IMR-90 (cell line): ENCODE results near the gene PDE11A. TPM values are rescaled to one million over a fixed set of nuclear protein-coding genes. Genes with fewer than 3 reads are reported as not detected.

Experiments used
- ATAC-seq: fragments of 200-7000 bp; cut with Tn5 transposase; 2 replicates; pipeline ENCODE4 v1.9.1; 2020; ENCODE audit warnings: low read depth, mild to moderate bottlenecking, moderate library complexity
- BruUV-seq: library from RNA; stranded (reverse); fragments of 400-500 nt; replicated peaks from 2 replicates; lab custom pipeline; 2021; lab: Mats Ljungman, UMichigan
- CTCF ChIA-PET: fragments of 300-600 bp; formaldehyde crosslinking; extraction: SDS; loops from one replicate; lab custom pipeline; 2021; ENCODE audit warnings: antibody characterized with exemption; lab: Yijun Ruan, JAX
- POLR2A ChIA-PET: fragments of 300-600 bp; sonication (Branson Sonifier 250); formaldehyde crosslinking; loops from one replicate; lab custom pipeline; 2022; ENCODE audit warnings: antibody characterized with exemption; ENCODE audit not compliant: unreplicated experiment; lab: Charles Lee
- DNase-seq: peaks from one replicate; pipeline ENCODE4 v3.0.0; 2013
- H2AFZ ChIP-seq: replicated peaks from 2 replicates; pipeline ENCODE3; 2013; ENCODE audit warnings: low read length, mild to moderate bottlenecking; ENCODE audit not compliant: poor library complexity
- H2AK5ac ChIP-seq: 2 replicates; pipeline ENCODE4 v1.6.1; 2013; ENCODE audit warnings: low read depth, low read length, inconsistent platforms
- H2AK9ac ChIP-seq: replicated peaks from 2 replicates; pipeline ENCODE3; 2013; ENCODE audit warnings: mild to moderate bottlenecking, low read depth, low read length, moderate library complexity; ENCODE audit not compliant: poor library complexity
- H2BK120ac ChIP-seq: 2 replicates; pipeline ENCODE4 v1.6.1; 2013; ENCODE audit warnings: low read depth, low read length, inconsistent platforms
- H2BK15ac ChIP-seq: 3 replicates; pipeline ENCODE4 v1.6.1; 2013; ENCODE audit warnings: low read depth, low read length, inconsistent platforms
- H2BK20ac ChIP-seq: 2 replicates; pipeline ENCODE4 v1.6.1; 2013; ENCODE audit warnings: low read depth, mild to moderate bottlenecking, inconsistent platforms, low read length, moderate library complexity
- H2BK5ac ChIP-seq: 2 replicates; pipeline ENCODE4 v1.6.1; 2013; ENCODE audit warnings: mild to moderate bottlenecking, low read depth, low read length, inconsistent platforms; ENCODE audit not compliant: poor library complexity, severe bottlenecking
- H3K14ac ChIP-seq: replicated peaks from 2 replicates; pipeline ENCODE4 v1.6.1; 2013; ENCODE audit warnings: low read depth, low read length, inconsistent platforms
- H3K18ac ChIP-seq: 2 replicates; pipeline ENCODE4 v1.6.1; 2013; ENCODE audit warnings: low read depth, low read length, control low read depth
- H3K23ac ChIP-seq: 2 replicates; pipeline ENCODE4 v1.6.1; 2013; ENCODE audit warnings: low read depth, low read length, inconsistent platforms
- H3K27ac ChIP-seq: 2 replicates; pipeline ENCODE4 v1.5.1; 2013; ENCODE audit warnings: mild to moderate bottlenecking, control low read depth, low read length; ENCODE audit not compliant: insufficient read depth
- H3K27me3 ChIP-seq: 2 replicates; pipeline ENCODE4 v1.6.1; 2013; ENCODE audit warnings: low read length; ENCODE audit not compliant: control insufficient read depth, insufficient read depth
- H3K36me3 ChIP-seq: 2 replicates; pipeline ENCODE4 v1.6.1; 2013; ENCODE audit warnings: low read length, mixed read lengths; ENCODE audit not compliant: control insufficient read depth, insufficient read depth
- H3K4ac ChIP-seq: 2 replicates; pipeline ENCODE4 v1.6.1; 2013; ENCODE audit warnings: low read depth, low read length, inconsistent platforms
- H3K4me1 ChIP-seq: 2 replicates; pipeline ENCODE4 v1.6.1; 2013; ENCODE audit warnings: low read length, mixed read lengths; ENCODE audit not compliant: control insufficient read depth, insufficient read depth
- H3K4me2 ChIP-seq: 2 replicates; pipeline ENCODE4 v1.6.1; 2013; ENCODE audit warnings: low read depth, mild to moderate bottlenecking, control low read depth, low read length, moderate library complexity
- H3K4me3 ChIP-seq: 2 replicates; pipeline ENCODE4 v1.5.1; 2013; ENCODE audit warnings: low read depth, mild to moderate bottlenecking, control low read depth, low read length, moderate library complexity; ENCODE audit not compliant: insufficient read depth
- H3K56ac ChIP-seq: 2 replicates; pipeline ENCODE4 v1.6.1; 2013; ENCODE audit warnings: low read length, inconsistent platforms; ENCODE audit not compliant: insufficient read depth; ENCODE audit errors: extremely low read depth
- H3K79me1 ChIP-seq, 2 experiments: 2 replicates each; pipeline ENCODE4 v1.6.1; 2013; ENCODE audit warnings: low read length in 2 of 2, inconsistent platforms in 1 of 2, low read depth in 1 of 2
- H3K9ac ChIP-seq: 2 replicates; pipeline ENCODE4 v1.6.1; 2013; ENCODE audit warnings: low read depth, low read length, control low read depth
- H3K9me1 ChIP-seq: 2 replicates; pipeline ENCODE4 v1.6.1; 2013; ENCODE audit warnings: low read length, inconsistent platforms; ENCODE audit not compliant: insufficient read depth
- H3K9me3 ChIP-seq: 2 replicates; pipeline ENCODE4 v1.6.1; 2013; ENCODE audit warnings: low read length; ENCODE audit not compliant: control insufficient read depth, insufficient read depth
- H4K20me1 ChIP-seq: 2 replicates; pipeline ENCODE4 v1.6.1; 2013; ENCODE audit warnings: low read length, inconsistent platforms; ENCODE audit not compliant: insufficient read depth
- H4K5ac ChIP-seq: 2 replicates; pipeline ENCODE4 v1.6.1; 2013; ENCODE audit warnings: mild to moderate bottlenecking, low read depth, low read length, control low read depth
- H4K8ac ChIP-seq, 2 experiments: 2 replicates each; pipeline ENCODE4 v1.6.1; 2013; ENCODE audit warnings: low read depth in 2 of 2, low read length in 2 of 2, control low read depth in 1 of 2, inconsistent platforms in 1 of 2
- H4K91ac ChIP-seq: 2 replicates; pipeline ENCODE4 v1.6.1; 2013; ENCODE audit warnings: low read depth, low read length, inconsistent platforms; ENCODE audit not compliant: insufficient read depth
- BHLHE40 ChIP-seq: fragments of 150-350 bp; IDR thresholded peaks from 2 replicates; pipeline ENCODE4 v1.6.1; 2016; ENCODE audit warnings: mild to moderate bottlenecking, low read depth, low read length
- CHD1 ChIP-seq: IDR thresholded peaks from 2 replicates; pipeline ENCODE4 v1.6.1; 2012; ENCODE audit warnings: low read depth, low read length, improper control_type of control experiment
- MAZ ChIP-seq: IDR thresholded peaks from 2 replicates; pipeline ENCODE4 v1.6.1; 2012; ENCODE audit warnings: low read depth, mild to moderate bottlenecking, low read length, improper control_type of control experiment, moderate library complexity, borderline replicate concordance
- MXI1 ChIP-seq: IDR thresholded peaks from 2 replicates; pipeline ENCODE4 v1.6.1; 2012; ENCODE audit warnings: low read depth, mild to moderate bottlenecking, low read length, moderate library complexity, borderline replicate concordance
- POLR2A ChIP-seq: IDR thresholded peaks from 2 replicates; pipeline ENCODE4 v1.6.1; 2012; ENCODE audit warnings: mild to moderate bottlenecking, low read depth, low read length
- RAD21 ChIP-seq: IDR thresholded peaks from 2 replicates; pipeline ENCODE4 v1.6.1; 2012; ENCODE audit warnings: low read length, improper control_type of control experiment
- RCOR1 ChIP-seq: IDR thresholded peaks from 2 replicates; pipeline ENCODE4 v1.6.1; 2012; ENCODE audit warnings: mild to moderate bottlenecking, low read length, improper control_type of control experiment; ENCODE audit not compliant: insufficient replicate concordance
- RFX5 ChIP-seq: IDR thresholded peaks from 2 replicates; pipeline ENCODE4 v1.8.0; 2012; ENCODE audit warnings: low read depth, mild to moderate bottlenecking, low read length, moderate library complexity
- SMC3 ChIP-seq: fragments of 150-350 bp; IDR thresholded peaks from 2 replicates; pipeline ENCODE4 v1.6.1; 2016; ENCODE audit warnings: low read depth, mild to moderate bottlenecking, antibody characterized with exemption, low read length, moderate library complexity
- WGBS, 2 experiments: methylation state at CpG; one replicate each; pipeline versions ENCODE4 v1.1.5 to v1.1.7; 2013; ENCODE audit warnings: missing lambda C conversion rate in 2 of 2; ENCODE audit not compliant: insufficient read length in 1 of 2; ENCODE audit errors: extremely low coverage in 2 of 2; 5-methylcytosine and 5-hydroxymethylcytosine counted together
- dilution Hi-C: fragments of 300-500 bp; cut with HindIII; formaldehyde crosslinking; loops from one replicate; pipeline ENCODE4 v1.14.3; 2018; ENCODE audit warnings: low sequenced_read_pairs; ENCODE audit not compliant: unreplicated experiment
- in situ Hi-C: fragments of 300-500 bp; cut with MboI; formaldehyde crosslinking; loops from 3 replicates; pipeline ENCODE4 v1.14.3; 2019; ENCODE audit warnings: low sequenced_read_pairs, inconsistent platforms, mixed read lengths
- intact Hi-C: fragments of 100-400 bp; cut with micrococcal nuclease; formaldehyde crosslinking; loops from 2 replicates; pipeline ENCODE4 v1.10.0; 2022
- polyA plus RNA-seq, 3 experiments: library from polyadenylated mRNA; depleted of rRNA; stranded (reverse); fragments of >200 nt; gene quantifications; 2 replicates each; pipeline ENCODE4 v1.2.3, GENCODE V29; 2012; ENCODE audit warnings: low replicate concordance in 1 of 3
- total RNA-seq: library from RNA; depleted of rRNA; stranded (reverse); fragments of >200 nt; gene quantifications from 2 replicates; pipeline ENCODE4 v1.2.3, GENCODE V29; 2012

Gene PDE11A
- total and polyA plus RNA-seq, 2 of the 4 experiments (the other 2 are of a cell fraction): 0.21 to 0.72 TPM

GRCh38 chr2:177886824-177887223, 185.8 kb downstream of the PDE11A start:
- DNase-seq: no peak
- Histone ChIP-seq H3K36me3 (no peaks in the 10 kb centered on the region), H4K5ac (no peak overlapping the region), H3K4me2 (no peak overlapping the region), H4K8ac (no peak overlapping the region), H2AK5ac (no peak overlapping the region), H4K91ac (no peak overlapping the region), H3K14ac (no peak overlapping the region), H3K9me1 (no peaks in the 10 kb centered on the region), H2BK5ac (no peak overlapping the region), H3K79me1 (no peaks in the 10 kb centered on the region), H4K20me1 (no peaks in the 10 kb centered on the region), H3K56ac (no peak overlapping the region), H2AFZ (no peak overlapping the region), H3K9me3 (no peaks in the 10 kb centered on the region), H3K4me1 (no peaks in the 10 kb centered on the region), H3K27ac (no peak overlapping the region), H2AK9ac (no peak overlapping the region), H3K27me3 (no peaks in the 10 kb centered on the region), H2BK120ac (no peak overlapping the region), H3K23ac (no peak overlapping the region), H3K4me3 (no peak overlapping the region), H2BK20ac (no peak overlapping the region), H3K4ac (no peak overlapping the region), H3K9ac (no peak overlapping the region), H2BK15ac (no peak overlapping the region), H3K18ac (no peak overlapping the region)
- no CpG with 5 or more reads among the region's 1 CpG for WGBS, 2 experiments
- BruUV-seq: no TSS peak
- CTCF ChIA-PET: no interaction called here
- dilution Hi-C loops: no loop called here
- in situ Hi-C loops: no loop called here
- TF ChIP-seq SMC3 (no peak), RCOR1 (no peak), RFX5 (no peak), RAD21 (no peak), MAZ (no peak), CHD1 (no peak), MXI1 (no peak), POLR2A (no peak), BHLHE40 (no peak)
- intact Hi-C loops: no loop called here
- ATAC-seq: no peak
- POLR2A ChIA-PET: no interaction called here
